GM12878 (cell line): Measurements from ENCODE around the gene EHD4. TPM values are rescaled to one million over a fixed set of nuclear protein-coding genes. Genes with fewer than 3 reads are reported as not detected.

Experiments used
- ATAC-seq: fragments of 200-7000 bp; cut with Tn5 transposase; 3 replicates; pipeline ENCODE4 v1.9.1; 2020; ENCODE audit warnings: mild to moderate bottlenecking, moderate library complexity
- BruUV-seq: library from RNA; stranded (reverse); fragments of 400-500 nt; replicated peaks from 2 replicates; lab custom pipeline; 2021; lab: Mats Ljungman, UMichigan
- CTCF ChIA-PET: fragments of 300-600 bp; sonication (Branson Sonifier 250); formaldehyde crosslinking; extraction: SDS; loops from one replicate; lab custom pipeline; 2021; ENCODE audit warnings: inconsistent platforms; lab: Yijun Ruan, JAX
- POLR2A ChIA-PET: fragments of 350-600 bp; formaldehyde crosslinking; extraction: SDS; loops from one replicate; lab custom pipeline; 2021; ENCODE audit warnings: inconsistent platforms; lab: Charles Lee
- RAD21 ChIA-PET: fragments of 300-600 bp; sonication (Branson Sonifier 250); formaldehyde crosslinking; loops from one replicate; lab custom pipeline; 2023; ENCODE audit warnings: antibody characterized with exemption; ENCODE audit not compliant: unreplicated experiment; lab: Charles Lee
- SMC1A ChIA-PET: fragments of 300-600 bp; sonication (Branson Sonifier 250); formaldehyde crosslinking; loops from one replicate; lab custom pipeline; 2023; ENCODE audit not compliant: unreplicated experiment, uncharacterized antibody; lab: Charles Lee
- DNase-seq: peaks from one replicate; pipeline ENCODE4 v3.0.0-alpha.2; 2011; ENCODE audit warnings: low read depth, low spot score
- FAIRE-seq: peaks from 3 replicates; lab custom pipeline; 2011; peaks lifted over from hg19 to GRCh38; lab: Jason Lieb, UNC
- H2AFZ ChIP-seq: 2 replicates; pipeline ENCODE4 v1.6.0; 2011; ENCODE audit warnings: low read depth, low read length, control low read depth; ENCODE audit not compliant: control insufficient read depth
- H3K27ac ChIP-seq: 2 replicates; pipeline ENCODE4 v1.5.1; 2011; ENCODE audit warnings: control low read depth; ENCODE audit not compliant: control insufficient read depth, insufficient read depth
- H3K27me3 ChIP-seq, 2 experiments: replicated peaks in 1 of 2; 2 replicates each; pipeline versions ENCODE4 v1.6.0 to v1.6.1; 2011; ENCODE audit warnings: low read length in 1 of 2; ENCODE audit not compliant: control insufficient read depth in 2 of 2, insufficient read depth in 2 of 2
- H3K36me3 ChIP-seq, 2 experiments: 2 replicates each; pipeline ENCODE4 v1.5.1; 2011; ENCODE audit warnings: low read length in 1 of 2; ENCODE audit not compliant: control insufficient read depth in 2 of 2, insufficient read depth in 2 of 2
- H3K4me1 ChIP-seq: 2 replicates; pipeline ENCODE4 v1.6.1; 2011; ENCODE audit warnings: mild to moderate bottlenecking, low read length, moderate library complexity, mixed read lengths; ENCODE audit not compliant: control insufficient read depth, insufficient read depth
- H3K4me2 ChIP-seq: 2 replicates; pipeline ENCODE4 v1.6.0; 2011; ENCODE audit warnings: control low read depth; ENCODE audit not compliant: control insufficient read depth, insufficient read depth
- H3K4me3 ChIP-seq: fragments of 200-600 bp; sonication (generic); 2 replicates; pipeline ENCODE4 v1.5.1; 2016
- H3K79me2 ChIP-seq: 2 replicates; pipeline ENCODE4 v1.6.0; 2011; ENCODE audit warnings: low read length; ENCODE audit not compliant: control insufficient read depth, insufficient read depth
- H3K9ac ChIP-seq: 2 replicates; pipeline ENCODE4 v1.8.0; 2011; ENCODE audit warnings: low read length, control low read depth, mixed read lengths; ENCODE audit not compliant: control insufficient read depth, insufficient read depth
- H3K9me3 ChIP-seq: replicated peaks from 3 replicates; pipeline ENCODE4 v1.5.1; 2011; ENCODE audit warnings: mild to moderate bottlenecking, low read length; ENCODE audit not compliant: control insufficient read depth, insufficient read depth
- H4K20me1 ChIP-seq: 2 replicates; pipeline ENCODE4 v1.6.0; 2011; ENCODE audit not compliant: control insufficient read depth, insufficient read depth
- ATF7 ChIP-seq: fragments of 450-650 bp; IDR thresholded peaks from 2 replicates; pipeline ENCODE4 v1.6.1; 2016; ENCODE audit warnings: low read depth, mild to moderate bottlenecking
- CBX5 ChIP-seq: sonication (generic); IDR thresholded peaks from 2 replicates; pipeline ENCODE4 v1.6.1; 2016; ENCODE audit warnings: low read depth, moderate library complexity, mild to moderate bottlenecking, inconsistent platforms
- CHD4 ChIP-seq: fragments of 200-600 bp; sonication (generic); IDR thresholded peaks from 2 replicates; pipeline ENCODE4 v1.6.1; 2016; ENCODE audit warnings: mild to moderate bottlenecking
- EZH2 ChIP-seq: IDR thresholded peaks from 2 replicates; pipeline ENCODE4 v1.6.1; 2012; ENCODE audit warnings: low read depth, mild to moderate bottlenecking, control low read depth, inconsistent platforms, low read length, borderline replicate concordance; ENCODE audit not compliant: control insufficient read depth
- FOS ChIP-seq: IDR thresholded peaks from 3 replicates; pipeline ENCODE4 v1.6.1; 2011; ENCODE audit warnings: borderline replicate concordance; ENCODE audit not compliant: insufficient read length; ENCODE audit errors: extremely low read depth
- KAT2A ChIP-seq: conservative IDR thresholded peaks from 2 replicates; pipeline ENCODE4 v1.6.1; 2011; ENCODE audit warnings: low read depth, low read length; ENCODE audit not compliant: control insufficient read depth
- KLF5 ChIP-seq: fragments of 450-650 bp; IDR thresholded peaks from 2 replicates; pipeline ENCODE4 v1.6.1; 2014; ENCODE audit warnings: mild to moderate bottlenecking; ENCODE audit not compliant: partially characterized antibody
- NFXL1 ChIP-seq: fragments of 450-650 bp; IDR thresholded peaks from 2 replicates; pipeline ENCODE4 v1.6.1; 2017; ENCODE audit warnings: antibody characterized with exemption, mild to moderate bottlenecking, borderline replicate concordance
- SPI1 ChIP-seq: IDR thresholded peaks from 2 replicates; pipeline ENCODE4 v1.6.1; 2011; ENCODE audit warnings: low read depth, mild to moderate bottlenecking, low read length, moderate library complexity, borderline replicate concordance; ENCODE audit not compliant: insufficient read depth
- YY1 ChIP-seq: IDR thresholded peaks from 2 replicates; pipeline ENCODE4 v1.6.1; 2011; ENCODE audit warnings: low read depth, mild to moderate bottlenecking, low read length
- WGBS: methylation state at CpG from one replicate; pipeline ENCODE4 v1.1.6; 2016; ENCODE audit warnings: low lambda C conversion rate; ENCODE audit not compliant: insufficient replicate concordance, insufficient coverage; ENCODE audit errors: missing lambda C conversion rate; 5-methylcytosine and 5-hydroxymethylcytosine counted together
- in situ Hi-C: fragments of 300-500 bp; cut with MboI; formaldehyde crosslinking; loops from 9 replicates; pipeline ENCODE4 v1.14.3; 2018; ENCODE audit warnings: mixed read lengths
- intact Hi-C: fragments of 100-400 bp; cut with micrococcal nuclease; formaldehyde crosslinking; loops from one replicate; pipeline ENCODE4 v1.14.2; 2022; ENCODE audit not compliant: unreplicated experiment
- polyA plus RNA-seq, 11 experiments: library from polyadenylated mRNA; depleted of rRNA in 4 of 11; unstranded in 6 of 11; stranded (reverse) in 5 of 11; fragments of >200 nt; fragmentation: Nextera tagmentation in 4 of 11; fragmentation: Illumina TruSeq in 1 of 11; extraction: Ambion mirVana in 4 of 11; extraction: Trizol in 1 of 11; gene quantifications; 1 replicate in 1 of 11; 2 replicates in 10 of 11; pipeline versions ENCODE4 v1.2.1 to v1.2.3, GENCODE V29; 2011 to 2016; ENCODE audit warnings: inconsistent platforms in 2 of 11, missing spikeins in 2 of 11, low read depth in 1 of 11
- total RNA-seq, 4 experiments: library from RNA; depleted of rRNA in 3 of 4; stranded (reverse); fragments of >200 nt in 3 of 4; fragmentation: Illumina TruSeq in 1 of 4; extraction: Trizol in 1 of 4; gene quantifications; 2 replicates each; pipeline versions ENCODE4 v1.2.1 to v1.2.3, GENCODE V29; 2013 to 2021
- TF ChIP-seq, protein P1 (sequence below): fragments of 450-650 bp; formaldehyde crosslinking; IDR thresholded peaks from 2 replicates; pipeline ENCODE4 v1.4.0; 2020; ENCODE audit warnings: mild to moderate bottlenecking, moderate library complexity

The EHD4 gene
- total and polyA plus RNA-seq, 10 of the 15 experiments (the other 5 are each of a cell fraction or from before 2014, with no cell fraction given), result 4.2 to 62.9 (median 44.7) TPM

DNA sequence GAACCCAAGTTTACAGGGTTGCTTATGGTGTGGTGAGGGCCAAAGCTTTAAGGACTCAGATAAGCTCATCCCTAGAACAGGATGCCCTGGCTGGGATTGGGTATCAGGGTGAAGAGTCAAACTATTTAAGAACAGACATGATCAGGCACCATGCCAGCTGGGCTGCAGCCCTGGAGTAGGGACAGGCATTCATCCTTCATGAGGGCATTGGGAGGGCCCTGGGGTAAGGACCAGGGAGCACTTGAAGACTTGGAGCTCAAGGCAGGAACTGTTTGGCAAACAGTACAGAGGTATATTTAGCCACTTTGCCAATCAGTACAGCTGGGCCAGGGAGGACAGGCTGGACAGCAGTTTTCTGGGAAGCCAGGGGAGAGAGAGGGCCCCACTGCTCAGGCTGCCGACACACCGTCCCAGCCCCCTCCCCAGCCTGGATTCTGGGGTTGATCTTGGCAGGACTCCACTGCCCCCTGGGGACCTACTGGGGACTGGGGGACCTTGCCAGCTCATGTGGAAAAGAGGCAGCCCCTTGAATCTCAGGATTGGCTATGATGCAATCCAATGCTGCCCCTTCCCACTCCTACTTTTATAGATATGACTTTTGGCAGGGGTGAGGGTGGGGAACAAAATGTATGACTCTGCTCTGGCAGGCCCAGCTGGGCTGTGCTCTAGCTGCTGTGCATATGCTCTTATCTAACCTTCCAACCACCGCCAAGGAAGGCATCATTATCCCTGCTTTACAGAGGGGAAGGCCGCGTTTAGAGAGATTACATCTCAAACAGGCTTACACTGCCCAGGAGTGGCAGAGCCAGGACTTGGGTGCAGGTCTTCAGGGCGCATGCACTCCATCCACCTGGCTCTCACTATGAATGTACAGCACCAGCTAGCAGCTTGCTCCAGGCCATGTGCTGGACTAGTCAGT is 46.2 kb upstream of the EHD4 start (continued):
- TF ChIP-seq CHD4 (no peak), SPI1 (no peak), KLF5 (no peak)

DNA sequence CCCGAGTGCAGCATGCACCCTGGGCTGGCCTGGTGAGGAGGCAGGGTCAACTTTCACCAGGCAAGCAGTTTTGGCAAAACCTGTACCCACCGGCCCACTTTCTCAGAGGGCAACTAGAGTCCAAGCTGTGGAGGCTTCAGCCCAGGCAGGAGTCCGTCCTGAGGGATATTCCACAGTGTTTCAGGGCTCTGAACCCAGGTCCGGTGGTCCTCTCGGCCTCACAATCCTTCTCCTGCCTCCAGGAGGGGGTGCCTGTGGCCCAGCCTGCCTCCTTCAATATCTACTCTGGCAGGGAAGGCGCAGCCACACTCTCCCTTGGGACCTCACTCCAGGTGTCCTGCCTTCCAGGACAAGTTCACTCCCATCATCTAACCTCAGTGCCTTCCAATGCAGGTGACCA is 44.6 kb upstream of the EHD4 start:
- no peak for ATAC-seq
- intact Hi-C loops (no loop called here), in situ Hi-C loops (no loop called here)
- no peak for DNase-seq
- H3K4me1 ChIP-seq, result no peaks in the 10 kb centered on the region
- H3K4me3 ChIP-seq, result no peak overlapping the region
- no TSS peak for BruUV-seq
- no peaks in the 10 kb centered on the region for H3K36me3 ChIP-seq
- ChIA-PET RAD21 (no interaction called here), POLR2A (no interaction called here), SMC1A (no interaction called here), CTCF (no interaction called here)
- H4K20me1 ChIP-seq, result no peaks in the 10 kb centered on the region
- no peak for FAIRE-seq
- H2AFZ ChIP-seq, result no peak overlapping the region
- H3K4me2 ChIP-seq, result no peak overlapping the region
- H3K27ac ChIP-seq, result no peak overlapping the region
- no peak overlapping the region for H3K9ac ChIP-seq
- WGBS, result 22% methylated on average over 5 of the region's 6 CpGs
- no peaks in the 10 kb centered on the region; the same call in 2 of the 3 replicates for H3K9me3 ChIP-seq
- no peaks in the 10 kb centered on the region; a peak in 1 of 4 replicates for H3K27me3 ChIP-seq
- H3K79me2 ChIP-seq, result no peaks in the 10 kb centered on the region
- TF ChIP-seq, protein P1, sequence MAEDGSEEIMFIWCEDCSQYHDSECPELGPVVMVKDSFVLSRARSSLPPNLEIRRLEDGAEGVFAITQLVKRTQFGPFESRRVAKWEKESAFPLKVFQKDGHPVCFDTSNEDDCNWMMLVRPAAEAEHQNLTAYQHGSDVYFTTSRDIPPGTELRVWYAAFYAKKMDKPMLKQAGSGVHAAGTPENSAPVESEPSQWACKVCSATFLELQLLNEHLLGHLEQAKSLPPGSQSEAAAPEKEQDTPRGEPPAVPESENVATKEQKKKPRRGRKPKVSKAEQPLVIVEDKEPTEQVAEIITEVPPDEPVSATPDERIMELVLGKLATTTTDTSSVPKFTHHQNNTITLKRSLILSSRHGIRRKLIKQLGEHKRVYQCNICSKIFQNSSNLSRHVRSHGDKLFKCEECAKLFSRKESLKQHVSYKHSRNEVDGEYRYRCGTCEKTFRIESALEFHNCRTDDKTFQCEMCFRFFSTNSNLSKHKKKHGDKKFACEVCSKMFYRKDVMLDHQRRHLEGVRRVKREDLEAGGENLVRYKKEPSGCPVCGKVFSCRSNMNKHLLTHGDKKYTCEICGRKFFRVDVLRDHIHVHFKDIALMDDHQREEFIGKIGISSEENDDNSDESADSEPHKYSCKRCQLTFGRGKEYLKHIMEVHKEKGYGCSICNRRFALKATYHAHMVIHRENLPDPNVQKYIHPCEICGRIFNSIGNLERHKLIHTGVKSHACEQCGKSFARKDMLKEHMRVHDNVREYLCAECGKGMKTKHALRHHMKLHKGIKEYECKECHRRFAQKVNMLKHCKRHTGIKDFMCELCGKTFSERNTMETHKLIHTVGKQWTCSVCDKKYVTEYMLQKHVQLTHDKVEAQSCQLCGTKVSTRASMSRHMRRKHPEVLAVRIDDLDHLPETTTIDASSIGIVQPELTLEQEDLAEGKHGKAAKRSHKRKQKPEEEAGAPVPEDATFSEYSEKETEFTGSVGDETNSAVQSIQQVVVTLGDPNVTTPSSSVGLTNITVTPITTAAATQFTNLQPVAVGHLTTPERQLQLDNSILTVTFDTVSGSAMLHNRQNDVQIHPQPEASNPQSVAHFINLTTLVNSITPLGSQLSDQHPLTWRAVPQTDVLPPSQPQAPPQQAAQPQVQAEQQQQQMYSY, result no peak
- TF ChIP-seq KAT2A, result no peak
- TF ChIP-seq ATF7, result no peak
- TF ChIP-seq CBX5, result no peak
- no peak for TF ChIP-seq YY1
- no peak for TF ChIP-seq EZH2
- no peak for TF ChIP-seq NFXL1
- TF ChIP-seq FOS, result no peak
